Stomach (tissue), 9 donors: ENCODE results near the gene CD96. TPM values are rescaled to one million over a fixed set of nuclear protein-coding genes. Genes with fewer than 3 reads are reported as not detected.

ENCODE experiments used
- DNase-seq, 2 donors: peaks; one replicate each; pipeline versions ENCODE4 v3.0.0 to v3.0.0-alpha.2; 2013 to 2019
- H3K27ac ChIP-seq, 5 donors: fragments of 200-600 bp in 4 of 5; sonication (generic) in 4 of 5; one replicate each; pipeline ENCODE4 v1.5.1; 2013 to 2019; ENCODE audit warnings: mild to moderate bottlenecking in 1 of 5, moderate library complexity in 1 of 5
- H3K27me3 ChIP-seq, 3 donors: fragments of 200-600 bp; sonication (generic); one replicate each; pipeline ENCODE4 v1.5.1; 2017 to 2019; ENCODE audit warnings: mixed run types in 1 of 3
- H3K36me3 ChIP-seq, 4 donors: fragments of 200-600 bp; sonication (generic); 1 replicate in 3 of 4; 2 replicates in 1 of 4; pipeline ENCODE4 v1.5.1; 2016 to 2019
- H3K4me1 ChIP-seq, 4 donors: fragments of 200-600 bp; sonication (generic); one replicate each; pipeline ENCODE4 v1.5.1; 2016 to 2019
- H3K4me3 ChIP-seq, 4 donors: fragments of 200-600 bp; sonication (generic) in 3 of 4; one replicate each; pipeline ENCODE4 v1.5.1; 2016 to 2019; ENCODE audit warnings: mild to moderate bottlenecking in 1 of 4
- H3K9me3 ChIP-seq, 4 donors: fragments of 200-600 bp; sonication (generic); one replicate each; pipeline ENCODE4 v1.5.1; 2016 to 2019
- CTCF ChIP-seq, 7 experiments: fragments of 450-650 bp in 4 of 7; fragments of 200-600 bp in 3 of 7; sonication (generic) in 3 of 7; IDR thresholded peaks; one replicate each; pipeline ENCODE4 v1.5.1; 2016 to 2019; ENCODE audit warnings: antibody characterized with exemption in 7 of 7, control low read depth in 2 of 7, mild to moderate bottlenecking in 1 of 7
- EP300 ChIP-seq: sonication (generic); formaldehyde crosslinking; IDR thresholded peaks from one replicate; pipeline ENCODE4 v1.6.1; 2017; ENCODE audit warnings: antibody characterized with exemption
- POLR2A ChIP-seq, 4 donors: fragments of 450-650 bp; IDR thresholded peaks; one replicate each; pipeline ENCODE4 v1.6.1; 2016; ENCODE audit warnings: antibody characterized with exemption in 4 of 4, control low read depth in 2 of 4, mild to moderate bottlenecking in 1 of 4, moderate library complexity in 1 of 4
- POLR2AphosphoS5 ChIP-seq, 3 donors: sonication (generic); formaldehyde crosslinking; IDR thresholded peaks; one replicate each; pipeline ENCODE4 v1.6.1; 2016; ENCODE audit warnings: antibody characterized with exemption in 3 of 3
- WGBS, 5 donors: extraction: QIAGEN DNeasy Blood & Tissue Kit in 3 of 5; methylation state at CpG; one replicate each; pipeline versions ENCODE4 v1.1.5 to v1.1.7; 2013 to 2018; 5-methylcytosine and 5-hydroxymethylcytosine counted together
- intact Hi-C: fragments of 100-400 bp; cut with DNase I; formaldehyde crosslinking; loops from one replicate; pipeline ENCODE4 v1.15.1; 2023; ENCODE audit warnings: low total_unique reads
- polyA plus RNA-seq, 3 donors: library from polyadenylated mRNA; stranded (reverse); fragments of 200-250 nt; gene quantifications; one replicate each; pipeline ENCODE4 v1.2.3, GENCODE V29; 2013
- total RNA-seq, 5 donors: library from RNA; depleted of rRNA; stranded (reverse); fragments of >200 nt; gene quantifications; one replicate each; pipeline versions ENCODE4 v1.1.0 to v1.2.3, GENCODE V29; 2014 to 2016
- donor health status: healthy with polysubstance abuse.
- donor health status: Bipolar disorder and iron deficiency.
- donor health status: healthy.

The CD96 gene
- total and polyA plus RNA-seq, 8 donors, result 0.19 to 57.2 (median 5.7) TPM

GRCh38 chr3:111603679-111604078 is 61.7 kb downstream of the CD96 start:
- H3K27ac ChIP-seq, result no peak overlapping the region
- H3K36me3 ChIP-seq, result no peaks in the 10 kb centered on the region
- no peaks in the 10 kb centered on the region for H3K4me1 ChIP-seq
- TF ChIP-seq POLR2AphosphoS5 (IDR thresholded peaks at IDR 0.05), result no peak
- TF ChIP-seq CTCF (IDR thresholded peaks at IDR 0.05), result no peak
- no peak for TF ChIP-seq POLR2A (IDR thresholded peaks at IDR 0.05)
- no peak for TF ChIP-seq EP300
- intact Hi-C loops, result no loop called here
- DNase-seq, result no peak
- no peaks in the 10 kb centered on the region for H3K27me3 ChIP-seq
- H3K9me3 ChIP-seq, result no peaks in the 10 kb centered on the region
- H3K4me3 ChIP-seq, result no peak overlapping the region
- WGBS, 5 donors, result 71 to 100% (median 89%) methylated on average over 1 of the region's 1 CpG

GRCh38 chr3:111604119-111604518 is 62.1 kb downstream of the CD96 start:
- no peak for DNase-seq
- Histone ChIP-seq H3K4me3 (no peak overlapping the region), H3K4me1 (no peaks in the 10 kb centered on the region), H3K36me3 (no peaks in the 10 kb centered on the region), H3K9me3 (no peaks in the 10 kb centered on the region), H3K27me3 (no peaks in the 10 kb centered on the region), H3K27ac (no peak overlapping the region)
- intact Hi-C loops, result no loop called here
- WGBS, 5 donors, result 52 to 79% (median 73%) methylated on average over 2 of the region's 2 CpGs
- no peak for TF ChIP-seq EP300
- no peak for TF ChIP-seq POLR2AphosphoS5 (IDR thresholded peaks at IDR 0.05)
- TF ChIP-seq POLR2A (IDR thresholded peaks at IDR 0.05), result no peak
- TF ChIP-seq CTCF (IDR thresholded peaks at IDR 0.05), result no peak

- TF ChIP-seq EP300 (no peak), CTCF (IDR thresholded peaks at IDR 0.05) (no peak), POLR2A (IDR thresholded peaks at IDR 0.05) (no peak), POLR2AphosphoS5 (IDR thresholded peaks at IDR 0.05) (no peak)
- Histone ChIP-seq H3K36me3 (no peaks in the 10 kb centered on the region), H3K27ac (no peak overlapping the region), H3K27me3 (no peaks in the 10 kb centered on the region), H3K9me3 (no peaks in the 10 kb centered on the region), H3K4me3 (no peak overlapping the region), H3K4me1 (no peaks in the 10 kb centered on the region)
- DNase-seq, result no peak
- intact Hi-C loops, result no loop called here
Measured at GRCh38 chr3:111605018-111605417, 63.0 kb downstream of the CD96 start.

- no peak for DNase-seq
- Histone ChIP-seq H3K4me1 (no peaks in the 10 kb centered on the region), H3K36me3 (no peaks in the 10 kb centered on the region), H3K27ac (no peak overlapping the region), H3K4me3 (no peak overlapping the region), H3K9me3 (no peaks in the 10 kb centered on the region), H3K27me3 (no peaks in the 10 kb centered on the region)
- TF ChIP-seq POLR2AphosphoS5 (IDR thresholded peaks at IDR 0.05) (no peak), CTCF (IDR thresholded peaks at IDR 0.05) (no peak), EP300 (no peak), POLR2A (IDR thresholded peaks at IDR 0.05) (no peak)
- intact Hi-C loops, result no loop called here
- 76 to 86% (median 82%) methylated on average over 2 of the region's 2 CpGs for WGBS, 5 donors
Measured at GRCh38 chr3:111605493-111605892, 63.5 kb downstream of the CD96 start.
